Measurements from ENCODE around the gene CGB7. TPM values are rescaled to one million over a fixed set of nuclear protein-coding genes. Genes with fewer than 3 reads are reported as not detected.
"Not testable (repeated sequence)": the region's sequence is repeated elsewhere in the genome, so short reads cannot be mapped to it uniquely, and the experiment has no call there.

The CGB7 gene
- total and polyA plus RNA-seq, 2 donors (not counting 1 experiment from before 2014, with no cell fraction given), result not detected

GRCh38 chr19:49028686-49029085 is 28.9 kb downstream of the CGB7 start:
- DNase-seq; H3K4me2 ChIP-seq (replicated peaks; ENCODE audit: low read depth, low read length, poor library complexity, severe bottlenecking); H3K27me3 ChIP-seq (replicated peaks in 1 of 4; ENCODE audit: control extremely low read depth in 1 of 4, control insufficient read depth in 3 of 4, insufficient read depth in 4 of 4, low read length in 3 of 4); H2AFZ ChIP-seq (ENCODE audit: insufficient read depth, low read depth, low read length, poor library complexity, severe bottlenecking); H3K9ac ChIP-seq (ENCODE audit: low read length); H3K4me1 ChIP-seq (ENCODE audit: control insufficient read depth in 2 of 2, insufficient read depth in 2 of 2, low read length in 2 of 2); H3K4me1 Mint-ChIP-seq; H3K27me3 Mint-ChIP-seq; H3K9me3 Mint-ChIP-seq (ENCODE audit: insufficient read depth); H3K4me3 Mint-ChIP-seq; H4K20me1 ChIP-seq (ENCODE audit: control insufficient read depth, insufficient read depth, low read length, poor library complexity, severe bottlenecking); H3K27ac ChIP-seq (ENCODE audit: low read length in 2 of 2); H3K9me3 ChIP-seq (ENCODE audit: control extremely low read depth in 1 of 3, control insufficient read depth in 2 of 3, insufficient read depth in 1 of 3, low read length in 2 of 3); H3K4me3 ChIP-seq (ENCODE audit: control extremely low read depth in 1 of 5, extremely low read depth in 1 of 5, insufficient read depth in 1 of 5, low read depth in 2 of 5, low read length in 4 of 5); H3K79me2 ChIP-seq (ENCODE audit: control insufficient read depth, insufficient read depth, low read length); POLR2A ChIA-PET; ATAC-seq (ENCODE audit: low read depth); H3K36me3 ChIP-seq (replicated peaks in 1 of 2; ENCODE audit: control extremely low read depth in 1 of 2, control insufficient read depth in 1 of 2, extremely low read depth in 1 of 2, insufficient read depth in 2 of 2, low read length in 1 of 2); intact Hi-C loops (cut with micrococcal nuclease); H3K27ac Mint-ChIP-seq: not testable (repeated sequence)
- CTCF ChIA-PET, result interaction anchor here (1.5 kb wide), 1 partner anchor 240 kb away, joined by 3 read pairs; no protein-coding TSS in a partner anchor
- WGBS (ENCODE audit: insufficient coverage), result no CpG with 5 or more reads among the region's 9 CpGs

GRCh38 chr19:49025599-49025998 is 31.9 kb downstream of the CGB7 start:
- H3K27me3 ChIP-seq (replicated peaks in 1 of 4; ENCODE audit: control extremely low read depth in 1 of 4, control insufficient read depth in 3 of 4, insufficient read depth in 4 of 4, low read length in 3 of 4); H3K4me3 Mint-ChIP-seq; H3K4me3 ChIP-seq (ENCODE audit: control extremely low read depth in 1 of 5, extremely low read depth in 1 of 5, insufficient read depth in 1 of 5, low read depth in 2 of 5, low read length in 4 of 5); H3K27ac Mint-ChIP-seq; CTCF ChIA-PET; H3K27me3 Mint-ChIP-seq; H3K4me1 ChIP-seq (ENCODE audit: control insufficient read depth in 2 of 2, insufficient read depth in 2 of 2, low read length in 2 of 2); DNase-seq; intact Hi-C loops (cut with micrococcal nuclease); H3K9me3 Mint-ChIP-seq (ENCODE audit: insufficient read depth); H3K9me3 ChIP-seq (ENCODE audit: control extremely low read depth in 1 of 3, control insufficient read depth in 2 of 3, insufficient read depth in 1 of 3, low read length in 2 of 3); H4K20me1 ChIP-seq (ENCODE audit: control insufficient read depth, insufficient read depth, low read length, poor library complexity, severe bottlenecking); H3K27ac ChIP-seq (ENCODE audit: low read length in 2 of 2); H3K79me2 ChIP-seq (ENCODE audit: control insufficient read depth, insufficient read depth, low read length); H3K4me2 ChIP-seq (replicated peaks; ENCODE audit: low read depth, low read length, poor library complexity, severe bottlenecking); POLR2A ChIA-PET; H3K36me3 ChIP-seq (replicated peaks in 1 of 2; ENCODE audit: control extremely low read depth in 1 of 2, control insufficient read depth in 1 of 2, extremely low read depth in 1 of 2, insufficient read depth in 2 of 2, low read length in 1 of 2); H3K9ac ChIP-seq (ENCODE audit: low read length); H2AFZ ChIP-seq (ENCODE audit: insufficient read depth, low read depth, low read length, poor library complexity, severe bottlenecking); ATAC-seq (ENCODE audit: low read depth): not testable (repeated sequence)
- H3K4me1 Mint-ChIP-seq, result peaks cover 10% of the 10 kb centered on the region
- WGBS (ENCODE audit: insufficient coverage), result 91% methylated on average over 19 of the region's 23 CpGs

- H3K79me2 ChIP-seq (ENCODE audit: control insufficient read depth, insufficient read depth, low read length); H3K9ac ChIP-seq (ENCODE audit: low read length); H3K27me3 Mint-ChIP-seq; H3K9me3 Mint-ChIP-seq (ENCODE audit: insufficient read depth); H2AFZ ChIP-seq (ENCODE audit: insufficient read depth, low read depth, low read length, poor library complexity, severe bottlenecking); H3K27me3 ChIP-seq (replicated peaks in 1 of 4; ENCODE audit: control extremely low read depth in 1 of 4, control insufficient read depth in 3 of 4, insufficient read depth in 4 of 4, low read length in 3 of 4); DNase-seq; H3K27ac ChIP-seq (ENCODE audit: low read length in 2 of 2); POLR2A ChIA-PET; H4K20me1 ChIP-seq (ENCODE audit: control insufficient read depth, insufficient read depth, low read length, poor library complexity, severe bottlenecking); H3K4me3 ChIP-seq (ENCODE audit: control extremely low read depth in 1 of 5, extremely low read depth in 1 of 5, insufficient read depth in 1 of 5, low read depth in 2 of 5, low read length in 4 of 5); ATAC-seq (ENCODE audit: low read depth); CTCF ChIA-PET; intact Hi-C loops (cut with micrococcal nuclease); H3K27ac Mint-ChIP-seq; H3K9me3 ChIP-seq (ENCODE audit: control extremely low read depth in 1 of 3, control insufficient read depth in 2 of 3, insufficient read depth in 1 of 3, low read length in 2 of 3); H3K36me3 ChIP-seq (replicated peaks in 1 of 2; ENCODE audit: control extremely low read depth in 1 of 2, control insufficient read depth in 1 of 2, extremely low read depth in 1 of 2, insufficient read depth in 2 of 2, low read length in 1 of 2); H3K4me3 Mint-ChIP-seq; H3K4me2 ChIP-seq (replicated peaks; ENCODE audit: low read depth, low read length, poor library complexity, severe bottlenecking): not testable (repeated sequence)
- peaks cover 15% of the 10 kb centered on the region for H3K4me1 Mint-ChIP-seq
- H3K4me1 ChIP-seq (ENCODE audit: control insufficient read depth in 2 of 2, insufficient read depth in 2 of 2, low read length in 2 of 2), result peaks cover 10 to 13% of the 10 kb centered on the region in 2 donors
- no CpG with 5 or more reads among the region's 6 CpGs for WGBS (ENCODE audit: insufficient coverage)
Measured at GRCh38 chr19:49025088-49025487, 32.5 kb downstream of the CGB7 start.

- CTCF ChIA-PET; POLR2A ChIA-PET; H3K79me2 ChIP-seq (ENCODE audit: control insufficient read depth, insufficient read depth, low read length); H3K4me3 Mint-ChIP-seq; H3K9me3 Mint-ChIP-seq (ENCODE audit: insufficient read depth); H3K27me3 ChIP-seq (replicated peaks in 1 of 4; ENCODE audit: control extremely low read depth in 1 of 4, control insufficient read depth in 3 of 4, insufficient read depth in 4 of 4, low read length in 3 of 4); H3K9ac ChIP-seq (ENCODE audit: low read length); H4K20me1 ChIP-seq (ENCODE audit: control insufficient read depth, insufficient read depth, low read length, poor library complexity, severe bottlenecking); H3K36me3 ChIP-seq (replicated peaks in 1 of 2; ENCODE audit: control extremely low read depth in 1 of 2, control insufficient read depth in 1 of 2, extremely low read depth in 1 of 2, insufficient read depth in 2 of 2, low read length in 1 of 2); H3K27me3 Mint-ChIP-seq; H3K9me3 ChIP-seq (ENCODE audit: control extremely low read depth in 1 of 3, control insufficient read depth in 2 of 3, insufficient read depth in 1 of 3, low read length in 2 of 3); H2AFZ ChIP-seq (ENCODE audit: insufficient read depth, low read depth, low read length, poor library complexity, severe bottlenecking); DNase-seq; H3K4me2 ChIP-seq (replicated peaks; ENCODE audit: low read depth, low read length, poor library complexity, severe bottlenecking); intact Hi-C loops (cut with micrococcal nuclease); H3K27ac Mint-ChIP-seq; ATAC-seq (ENCODE audit: low read depth); H3K27ac ChIP-seq (ENCODE audit: low read length in 2 of 2); H3K4me3 ChIP-seq (ENCODE audit: control extremely low read depth in 1 of 5, extremely low read depth in 1 of 5, insufficient read depth in 1 of 5, low read depth in 2 of 5, low read length in 4 of 5): not testable (repeated sequence)
- peaks cover 17 to 21% of the 10 kb centered on the region in 2 donors for H3K4me1 ChIP-seq (ENCODE audit: control insufficient read depth in 2 of 2, insufficient read depth in 2 of 2, low read length in 2 of 2)
- H3K4me1 Mint-ChIP-seq, result peaks cover 22% of the 10 kb centered on the region
- WGBS (ENCODE audit: insufficient coverage), result no CpG with 5 or more reads among the region's 15 CpGs
Measured at GRCh38 chr19:49024233-49024632, 33.3 kb downstream of the CGB7 start, which contains the start of gene CGB3. Gene CGB3, minus strand, starts transcription at chr19:49024333. Its CDS starts 362 bp downstream, at chr19:49023971.
